Measurements from ENCODE around the gene SPRY1. TPM values are rescaled to one million over a fixed set of nuclear protein-coding genes. Genes with fewer than 3 reads are reported as not detected.

SPRY1 gene
- polyA plus RNA-seq, 1 donor from 2014 or later = 0.58 TPM

- no peaks in the 10 kb centered on the region for H3K9me3 ChIP-seq (ENCODE audit: low read length)
- H3K79me2 ChIP-seq (replicated peaks; ENCODE audit: insufficient read depth, low read length) = no peaks in the 10 kb centered on the region
- no peaks in the 10 kb centered on the region for H3K9me2 ChIP-seq (ENCODE audit: insufficient read depth, low read length)
- H3K36me3 ChIP-seq (ENCODE audit: insufficient read depth, low read length) = no peaks in the 10 kb centered on the region
- H3K4me2 ChIP-seq (ENCODE audit: low read length) = no peak overlapping the region
- H3K4me3 ChIP-seq (ENCODE audit: low read length) = no peak overlapping the region
- no peak for TF ChIP-seq TAF1 (IDR thresholded peaks at IDR 0.05; ENCODE audit: low read depth)
- no peak for TF ChIP-seq EP300 (conservative IDR thresholded peaks at IDR 0.05; ENCODE audit: poor library complexity, severe bottlenecking)
- TF ChIP-seq RAD21 (conservative IDR thresholded peaks at IDR 0.05) = no peak
- no peak for TF ChIP-seq EZH2 (IDR thresholded peaks at IDR 0.05; ENCODE audit: borderline replicate concordance, insufficient read depth, low read length, poor library complexity, severe bottlenecking)
- no peak for TF ChIP-seq MXI1 (conservative IDR thresholded peaks at IDR 0.05; ENCODE audit: poor library complexity, severe bottlenecking)
- TF ChIP-seq REST (IDR thresholded peaks at IDR 0.05; ENCODE audit: borderline replicate concordance) = no peak
- no peak for TF ChIP-seq SMC3 (conservative IDR thresholded peaks at IDR 0.05; ENCODE audit: poor library complexity)
- TF ChIP-seq CTCF (IDR thresholded peaks at IDR 0.05; ENCODE audit: poor library complexity, severe bottlenecking) = no peak
- no peak for TF ChIP-seq POLR2AphosphoS5 (IDR thresholded peaks at IDR 0.05)
- no peaks in the 10 kb centered on the region for H3K27me3 ChIP-seq (ENCODE audit: insufficient read depth, low read depth, low read length)
- H2AFZ ChIP-seq (ENCODE audit: low read depth, low read length) = no peak overlapping the region
- H3K27ac ChIP-seq (ENCODE audit: low read length) = no peak overlapping the region
- H3F3A ChIP-seq (ENCODE audit: insufficient read depth, low read length, poor library complexity, severe bottlenecking) = no peaks in the 10 kb centered on the region
- H4K20me1 ChIP-seq (ENCODE audit: insufficient read depth) = no peaks in the 10 kb centered on the region
- no peak overlapping the region for H3K9ac ChIP-seq (ENCODE audit: low read length)
Measured at GRCh38 chr4:123351713-123352112, 44.9 kb upstream of the SPRY1 start.

- Histone ChIP-seq H3K9ac (ENCODE audit: low read length) (no peak overlapping the region), H3K4me2 (ENCODE audit: low read length) (no peak overlapping the region), H3K9me3 (ENCODE audit: low read length) (no peaks in the 10 kb centered on the region), H3K4me3 (ENCODE audit: low read length) (no peak overlapping the region), H3F3A (ENCODE audit: insufficient read depth, low read length, poor library complexity, severe bottlenecking) (no peaks in the 10 kb centered on the region), H2AFZ (ENCODE audit: low read depth, low read length) (no peak overlapping the region), H3K27me3 (ENCODE audit: insufficient read depth, low read depth, low read length) (no peaks in the 10 kb centered on the region), H3K27ac (ENCODE audit: low read length) (no peak overlapping the region), H4K20me1 (ENCODE audit: insufficient read depth) (no peaks in the 10 kb centered on the region), H3K79me2 (replicated peaks; ENCODE audit: insufficient read depth, low read length) (no peaks in the 10 kb centered on the region), H3K9me2 (ENCODE audit: insufficient read depth, low read length) (no peaks in the 10 kb centered on the region), H3K36me3 (ENCODE audit: insufficient read depth, low read length) (no peaks in the 10 kb centered on the region)
- TF ChIP-seq CTCF (IDR thresholded peaks at IDR 0.05; ENCODE audit: poor library complexity, severe bottlenecking) = no peak
- TF ChIP-seq POLR2AphosphoS5 (IDR thresholded peaks at IDR 0.05) = no peak
- no peak for TF ChIP-seq TAF1 (IDR thresholded peaks at IDR 0.05; ENCODE audit: low read depth)
- TF ChIP-seq RAD21 (conservative IDR thresholded peaks at IDR 0.05) = no peak
- TF ChIP-seq EZH2 (IDR thresholded peaks at IDR 0.05; ENCODE audit: borderline replicate concordance, insufficient read depth, low read length, poor library complexity, severe bottlenecking) = no peak
- no peak for TF ChIP-seq EP300 (conservative IDR thresholded peaks at IDR 0.05; ENCODE audit: poor library complexity, severe bottlenecking)
- TF ChIP-seq MXI1 (conservative IDR thresholded peaks at IDR 0.05; ENCODE audit: poor library complexity, severe bottlenecking) = no peak
- no peak for TF ChIP-seq SMC3 (conservative IDR thresholded peaks at IDR 0.05; ENCODE audit: poor library complexity)
- no peak for TF ChIP-seq REST (IDR thresholded peaks at IDR 0.05; ENCODE audit: borderline replicate concordance)
Measured at GRCh38 chr4:123352240-123352945, 44.2 kb upstream of the SPRY1 start.
